Right forelimb (tissue), 1 donor: ENCODE results near the gene CUL9.

ENCODE experiments used
- DNase-seq: peaks from one replicate; pipeline ENCODE4 v3.0.0-alpha.2; 2018

The CUL9 gene

DNA sequence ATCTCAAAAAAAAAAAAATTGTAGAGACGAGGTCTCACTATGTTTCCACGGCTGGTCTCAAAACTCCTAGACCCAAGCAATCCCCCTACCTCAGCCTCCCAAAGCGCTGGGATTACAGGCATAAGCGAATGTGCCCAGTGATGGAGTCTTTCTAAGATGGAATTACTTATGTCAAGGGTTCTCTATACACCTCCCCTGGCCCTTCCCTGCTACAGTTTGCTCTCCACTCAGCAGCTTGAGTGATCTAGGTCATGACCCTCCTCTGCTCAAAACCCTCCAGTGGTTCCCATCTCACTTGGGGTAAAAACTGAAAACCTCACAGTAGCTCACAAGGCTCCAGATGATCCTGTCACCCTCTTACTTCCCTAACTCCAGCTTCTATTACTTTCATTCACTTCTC, 49.1 kb downstream of the CUL9 start:
- DNase-seq: no peak

- no peak for DNase-seq
These were observed 49.9 kb downstream of the CUL9 start for GRCh38 chr6:43231735-43232450.

DNA sequence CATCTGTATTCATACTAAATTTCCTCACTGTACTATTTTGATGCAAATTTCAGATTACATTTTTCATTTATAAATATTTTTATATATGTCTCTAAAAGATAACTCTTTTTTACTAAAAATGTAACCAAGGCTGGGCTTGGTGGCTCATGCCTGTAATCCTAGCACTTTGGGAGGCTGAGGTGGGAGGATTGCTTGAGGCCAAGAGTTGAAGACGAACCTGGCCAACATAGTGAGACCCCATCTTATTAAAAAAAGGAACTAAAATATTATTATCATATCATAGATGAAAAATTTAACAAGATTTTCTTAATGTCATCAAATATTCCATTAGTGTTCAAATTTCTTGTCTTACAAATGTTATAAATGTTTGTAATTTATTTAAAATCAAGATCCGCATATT, 53.8 kb downstream of the CUL9 start:
- DNase-seq: no peak

GRCh38 chr6:43239054-43239453, 57.1 kb downstream of the CUL9 start:
- DNase-seq: no peak

DNA sequence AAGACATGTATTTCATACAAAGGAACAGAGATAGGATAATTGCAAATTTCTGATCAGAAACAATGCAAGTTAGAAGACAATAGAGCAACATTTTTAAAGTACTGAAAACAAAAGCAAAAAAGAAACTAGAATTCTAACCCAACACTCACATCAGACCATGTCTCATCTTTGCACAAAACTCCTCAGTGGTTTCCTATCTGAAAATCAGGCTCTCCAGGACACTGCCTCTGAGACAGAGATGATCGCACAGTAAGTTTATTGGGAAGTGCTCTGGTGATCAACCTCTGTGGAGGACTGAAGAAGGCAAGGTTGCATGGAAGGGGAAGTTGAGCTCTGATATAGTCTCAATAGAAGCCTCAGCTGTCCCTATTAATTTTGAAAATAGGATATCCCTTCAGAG, 59.0 kb downstream of the CUL9 start:
- no peak for DNase-seq

GRCh38 chr6:43241446-43241845, 59.5 kb downstream of the CUL9 start:
- DNase-seq: no peak

- DNase-seq: no peak
These were observed 61.1 kb downstream of the CUL9 start, which contains the start of gene TTBK1 for GRCh38 chr6:43242908-43243663. TSS of gene TTBK1 (plus strand) at chr6:43243481. CDS start at chr6:43246661, 3,180 bp downstream.

DNA sequence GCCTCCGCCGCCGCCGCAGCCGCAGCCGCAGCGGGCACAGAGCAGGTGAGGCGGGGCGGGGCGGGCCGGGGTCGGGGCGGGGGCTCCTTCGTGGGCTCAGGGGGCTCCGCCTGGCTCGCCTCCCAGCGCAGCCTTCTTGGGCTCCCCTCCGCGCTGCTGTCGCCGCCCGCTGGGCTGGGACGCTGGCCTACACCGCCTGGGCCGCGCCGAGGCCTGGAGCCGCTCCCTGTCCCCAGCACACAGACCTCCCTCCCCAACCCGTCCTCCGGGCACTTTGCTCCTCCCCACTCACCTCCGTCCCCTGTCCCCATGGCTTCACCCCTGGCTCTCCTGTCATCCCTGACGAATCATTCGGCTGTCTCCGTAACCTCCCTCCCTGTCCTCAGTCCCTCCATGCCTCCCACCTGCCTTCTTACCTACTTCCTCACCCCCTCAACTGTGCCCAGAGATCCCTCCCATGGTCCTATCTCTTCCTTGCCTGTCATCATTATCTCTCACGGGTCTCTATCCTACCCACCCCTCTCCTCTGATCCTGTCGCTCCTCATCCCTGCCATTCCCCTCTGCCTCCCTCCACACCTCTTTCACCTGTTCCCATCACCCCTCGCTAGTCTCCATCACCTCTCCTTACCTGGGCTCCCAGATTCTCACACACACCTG, 61.8 kb downstream of the CUL9 start:
- DNase-seq: no peak

DNA sequence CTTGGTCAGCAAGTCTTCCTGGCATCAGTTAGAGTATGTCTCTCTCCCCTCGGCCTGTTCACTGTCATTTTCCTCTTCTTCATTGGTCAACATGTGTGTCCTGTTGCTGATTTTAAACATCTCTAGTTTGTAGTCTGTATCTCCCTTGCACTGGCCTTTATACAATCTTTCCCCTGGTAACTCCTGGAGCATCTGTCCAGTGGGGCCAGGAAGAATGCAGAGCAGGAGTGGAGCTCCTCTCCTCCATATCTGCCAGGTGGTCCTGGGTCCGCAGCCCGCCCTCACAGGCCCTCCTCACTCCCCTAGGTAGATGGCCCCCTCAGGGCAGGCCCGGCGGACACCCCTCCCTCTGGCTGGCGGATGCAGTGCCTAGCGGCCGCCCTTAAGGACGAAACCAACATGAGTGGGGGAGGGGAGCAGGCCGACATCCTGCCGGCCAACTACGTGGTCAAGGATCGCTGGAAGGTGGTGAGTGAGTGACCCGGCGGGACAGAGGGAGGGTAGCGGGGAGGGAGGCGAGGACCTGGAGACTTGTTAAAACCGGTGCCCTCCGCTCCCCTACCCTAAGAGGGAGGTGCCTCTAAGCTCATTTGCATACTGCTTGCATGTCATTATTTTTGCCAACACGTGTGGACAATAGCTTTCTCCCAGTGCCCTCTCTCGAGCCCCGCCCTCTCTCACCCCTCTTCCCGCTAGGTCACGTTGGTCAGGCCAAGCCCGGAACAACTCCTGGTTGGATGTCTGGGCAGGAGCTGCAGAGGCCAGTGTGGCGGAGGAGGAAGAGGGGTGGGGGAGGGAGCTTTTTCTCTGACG, 64.5 kb downstream of the CUL9 start:
- DNase-seq: no peak

GRCh38 chr6:43247114-43247999, 65.4 kb downstream of the CUL9 start:
- DNase-seq: peak; percentile 77

DNA sequence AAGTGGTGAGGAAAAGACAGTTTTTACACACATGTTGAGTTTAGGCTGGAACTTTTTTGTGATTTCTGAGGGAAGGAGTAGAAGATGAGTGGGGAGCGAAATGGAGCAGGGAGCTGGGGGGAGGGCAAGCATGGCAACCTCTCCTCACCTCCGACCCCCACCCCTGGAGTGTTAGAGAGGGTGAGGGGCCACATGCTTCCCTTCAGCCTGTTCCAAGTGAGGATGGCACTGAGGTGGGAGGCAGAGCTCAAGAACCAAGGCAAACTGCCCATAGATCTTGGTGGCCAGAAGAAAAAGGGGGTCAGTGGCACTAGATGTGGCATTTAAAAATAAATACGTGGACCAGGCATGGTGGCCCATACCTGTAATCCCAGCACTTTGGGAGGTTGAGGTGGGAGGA, 66.1 kb downstream of the CUL9 start:
- DNase-seq: no peak

GRCh38 chr6:43248791-43249190, 66.8 kb downstream of the CUL9 start:
- no peak for DNase-seq

- DNase-seq: no peak
These were observed 69.0 kb downstream of the CUL9 start for GRCh38 chr6:43250992-43251373.

GRCh38 chr6:43253401-43253800, 71.4 kb downstream of the CUL9 start:
- no peak for DNase-seq

DNA sequence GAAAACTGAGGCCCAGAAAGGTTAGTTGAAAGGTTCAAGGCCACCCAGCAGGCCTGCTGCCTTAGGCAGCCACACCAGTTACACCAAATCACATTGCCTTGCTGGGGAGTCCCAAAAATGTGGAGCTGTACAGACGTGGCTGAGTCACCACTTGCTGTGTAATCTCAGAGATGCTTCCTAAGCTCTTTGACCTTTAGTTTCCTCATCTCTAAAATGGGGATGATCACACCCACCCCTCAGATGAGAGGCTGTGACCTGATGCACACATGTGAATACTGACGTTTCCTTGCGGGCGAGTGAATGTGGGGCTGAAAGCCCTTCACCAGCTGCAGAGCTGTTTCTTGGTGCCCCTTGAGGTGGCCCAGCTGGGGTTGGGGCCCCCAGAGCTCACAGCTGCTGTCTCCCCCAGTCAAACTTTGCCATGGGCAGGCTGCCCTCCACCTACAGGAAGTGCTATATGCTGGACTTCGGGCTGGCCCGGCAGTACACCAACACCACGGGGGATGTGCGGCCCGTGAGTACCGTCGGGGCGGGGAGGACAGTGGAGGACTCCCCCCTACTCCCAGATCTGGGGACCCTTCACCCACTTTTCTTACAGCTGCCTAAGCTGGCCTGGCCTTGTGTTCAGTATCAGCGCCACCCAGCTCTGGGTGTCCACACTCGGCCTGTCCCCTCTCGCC, 72.3 kb downstream of the CUL9 start:
- no peak for DNase-seq

DNA sequence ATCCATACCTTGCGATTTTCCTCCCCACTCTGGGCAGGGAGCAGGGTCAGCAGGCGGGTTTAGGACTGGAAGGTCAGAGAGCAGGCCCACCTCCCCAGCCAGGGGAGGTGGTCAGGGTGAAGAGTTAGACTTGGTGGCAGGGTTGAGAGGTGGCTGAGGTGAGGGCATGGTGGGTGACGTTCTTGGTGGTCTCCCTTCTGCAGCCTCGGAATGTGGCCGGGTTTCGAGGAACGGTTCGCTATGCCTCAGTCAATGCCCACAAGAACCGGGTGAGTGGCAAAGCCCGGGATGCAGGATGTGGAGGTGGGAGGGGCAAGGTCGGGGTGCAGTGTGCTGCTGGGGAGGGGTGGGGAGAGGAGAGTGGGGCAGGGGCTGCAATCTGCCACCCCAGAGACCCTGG, 72.8 kb downstream of the CUL9 start:
- no peak for DNase-seq

DNA sequence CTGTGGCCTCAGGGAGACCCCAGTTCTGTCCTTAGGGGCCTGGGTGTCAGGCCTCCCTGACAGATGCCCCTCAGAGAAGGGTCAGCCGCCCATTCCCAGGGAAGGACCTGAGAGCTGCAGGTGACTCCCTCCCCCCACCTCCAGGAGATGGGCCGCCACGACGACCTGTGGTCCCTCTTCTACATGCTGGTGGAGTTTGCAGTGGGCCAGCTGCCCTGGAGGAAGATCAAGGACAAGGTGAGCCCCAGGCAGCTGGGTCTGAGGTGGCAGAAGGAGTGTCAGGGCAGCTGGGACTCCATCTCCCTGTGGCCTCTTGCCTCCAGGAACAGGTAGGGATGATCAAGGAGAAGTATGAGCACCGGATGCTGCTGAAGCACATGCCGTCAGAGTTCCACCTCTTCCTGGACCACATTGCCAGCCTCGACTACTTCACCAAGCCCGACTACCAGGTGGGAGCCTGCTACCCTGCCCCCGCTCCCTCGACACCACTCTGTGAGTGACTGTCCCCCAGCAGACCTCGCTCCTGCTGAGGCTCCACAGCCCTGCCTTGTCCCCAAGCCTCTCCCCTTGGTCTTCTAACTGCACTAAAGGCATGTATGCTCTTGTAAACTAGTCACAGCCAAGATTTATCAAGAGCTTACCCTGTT, 73.5 kb downstream of the CUL9 start:
- DNase-seq: no peak

DNA sequence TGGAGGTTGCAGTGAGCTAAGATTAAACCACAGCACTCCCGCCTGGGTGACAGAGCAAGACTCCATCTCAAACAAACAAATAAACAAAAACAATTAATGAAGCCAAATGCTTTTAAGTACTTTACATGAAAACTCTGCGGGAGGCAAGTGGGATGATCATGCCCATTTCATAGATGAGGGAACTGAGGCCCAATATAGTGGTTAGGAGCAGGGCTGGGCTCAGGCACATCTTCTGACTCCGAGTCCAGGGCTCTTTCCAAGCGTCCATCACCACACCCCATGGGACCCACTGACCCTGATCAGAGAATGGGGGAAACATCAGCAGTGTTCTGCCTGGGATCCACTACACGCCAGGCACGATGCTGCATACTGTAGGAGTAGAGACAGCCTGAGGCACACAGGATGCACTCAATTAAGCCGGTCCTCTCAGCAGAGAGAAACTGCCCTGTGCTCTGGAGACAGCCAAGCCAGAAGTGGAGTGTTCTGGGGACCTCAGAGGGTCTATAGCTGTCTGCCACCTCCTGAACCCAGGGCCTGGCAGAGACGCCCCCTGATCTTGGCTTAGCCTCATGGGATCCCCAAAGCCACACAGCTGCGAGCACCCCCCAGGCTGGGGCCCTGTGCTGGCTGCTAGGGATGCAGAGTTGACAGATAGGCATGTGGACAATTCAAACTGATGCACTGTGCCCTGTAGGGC, 74.8 kb downstream of the CUL9 start:
- DNase-seq: no peak

DNA sequence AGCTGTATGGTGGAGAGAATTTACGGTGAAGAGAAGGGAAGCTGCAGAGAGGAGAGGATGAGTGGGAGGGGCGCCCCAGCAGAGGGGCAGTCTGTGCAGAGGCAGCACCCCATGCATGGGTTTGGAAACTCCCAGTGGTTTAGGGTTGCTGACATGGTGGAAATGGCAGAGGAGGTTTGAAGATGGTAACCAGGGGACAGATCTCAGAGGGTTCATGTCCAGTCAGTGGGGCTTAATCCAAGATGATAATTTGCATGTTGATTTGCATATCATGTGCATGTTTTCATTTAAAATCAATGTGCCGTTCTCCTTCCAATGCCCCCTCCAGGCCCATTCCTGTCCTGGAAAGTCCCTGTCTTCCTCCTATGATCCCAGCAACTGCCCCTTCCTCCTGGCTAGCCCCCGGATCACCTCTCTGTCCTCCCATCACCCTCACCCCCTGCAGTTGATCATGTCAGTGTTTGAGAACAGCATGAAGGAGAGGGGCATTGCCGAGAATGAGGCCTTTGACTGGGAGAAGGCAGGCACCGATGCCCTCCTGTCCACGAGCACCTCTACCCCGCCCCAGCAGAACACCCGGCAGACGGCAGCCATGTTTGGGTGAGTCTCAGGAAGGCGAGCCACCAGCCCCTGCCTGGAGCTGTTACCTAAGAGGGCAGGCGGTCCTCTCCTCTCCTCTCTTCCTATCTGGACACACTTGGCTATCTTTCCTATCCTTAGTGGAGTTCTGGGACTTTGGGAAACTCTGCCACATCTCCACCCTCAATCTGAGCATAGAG, 75.6 kb downstream of the CUL9 start:
- DNase-seq: no peak
